Measurements from ENCODE around the gene ARHGAP8. TPM values are rescaled to one million over a fixed set of nuclear protein-coding genes. Genes with fewer than 3 reads are reported as not detected.

Gene ARHGAP8
- total and polyA plus RNA-seq, 2 donors (not counting 1 experiment from before 2014, with no cell fraction given), result 0.37 TPM; not detected in 1

- 86% methylated on average over 13 of the region's 17 CpGs for WGBS (ENCODE audit: insufficient coverage)
- no peak overlapping the region for H2AFZ ChIP-seq (ENCODE audit: insufficient read depth, low read depth, low read length, poor library complexity, severe bottlenecking)
- H3K9ac ChIP-seq (ENCODE audit: low read length), result no peak overlapping the region
- Mint-ChIP-seq H3K4me3 (no peak overlapping the region), H3K9me3 (ENCODE audit: insufficient read depth) (no peaks in the 10 kb centered on the region), H3K4me1 (no peaks in the 10 kb centered on the region), H3K27me3 (peaks cover 15% of the 10 kb centered on the region), H3K27ac (no peak overlapping the region)
- H3K4me3 ChIP-seq (ENCODE audit: control extremely low read depth in 1 of 5, extremely low read depth in 1 of 5, insufficient read depth in 1 of 5, low read depth in 2 of 5, low read length in 4 of 5), result no peak overlapping the region
- H3K9me3 ChIP-seq (ENCODE audit: control extremely low read depth in 1 of 3, control insufficient read depth in 2 of 3, insufficient read depth in 1 of 3, low read length in 2 of 3), result peaks cover 0 to 6% (median 0%) of the 10 kb centered on the region in 3 donors
- no peaks in the 10 kb centered on the region for H3K27me3 ChIP-seq (replicated peaks in 1 of 4; ENCODE audit: control extremely low read depth in 1 of 4, control insufficient read depth in 3 of 4, insufficient read depth in 4 of 4, low read length in 3 of 4)
- CTCF ChIA-PET, result no interaction called here
- no peaks in the 10 kb centered on the region for H4K20me1 ChIP-seq (ENCODE audit: control insufficient read depth, insufficient read depth, low read length, poor library complexity, severe bottlenecking)
- ATAC-seq (ENCODE audit: low read depth) (no peak), DNase-seq (no peak)
- H3K36me3 ChIP-seq (replicated peaks in 1 of 2; ENCODE audit: control extremely low read depth in 1 of 2, control insufficient read depth in 1 of 2, extremely low read depth in 1 of 2, insufficient read depth in 2 of 2, low read length in 1 of 2), result no peaks in the 10 kb centered on the region
- TF ChIP-seq EZH2 (IDR thresholded peaks at IDR 0.05; ENCODE audit: borderline replicate concordance, insufficient read depth, low read depth, low read length, poor library complexity, severe bottlenecking), result no peak
- no peak overlapping the region for H3K27ac ChIP-seq (ENCODE audit: low read length in 2 of 2)
- intact Hi-C loops (cut with micrococcal nuclease), result no loop called here
- POLR2A ChIA-PET, result no interaction called here
- no peaks in the 10 kb centered on the region for H3K79me2 ChIP-seq (ENCODE audit: control insufficient read depth, insufficient read depth, low read length)
- no peak overlapping the region for H3K4me2 ChIP-seq (replicated peaks; ENCODE audit: low read depth, low read length, poor library complexity, severe bottlenecking)
- H3K4me1 ChIP-seq (ENCODE audit: control insufficient read depth in 2 of 2, insufficient read depth in 2 of 2, low read length in 2 of 2), result no peaks in the 10 kb centered on the region
Measured at GRCh38 chr22:44780876-44781449, 28.6 kb downstream of the ARHGAP8 start.

- no peak overlapping the region for H2AFZ ChIP-seq (ENCODE audit: insufficient read depth, low read depth, low read length, poor library complexity, severe bottlenecking)
- Mint-ChIP-seq H3K9me3 (ENCODE audit: insufficient read depth) (no peaks in the 10 kb centered on the region), H3K27ac (no peak overlapping the region), H3K4me3 (no peak overlapping the region), H3K4me1 (no peaks in the 10 kb centered on the region), H3K27me3 (peaks cover 15% of the 10 kb centered on the region)
- POLR2A ChIA-PET, result no interaction called here
- no peak overlapping the region for H3K27ac ChIP-seq (ENCODE audit: low read length in 2 of 2)
- CTCF ChIA-PET, result no interaction called here
- H3K79me2 ChIP-seq (ENCODE audit: control insufficient read depth, insufficient read depth, low read length), result no peaks in the 10 kb centered on the region
- H3K36me3 ChIP-seq (replicated peaks in 1 of 2; ENCODE audit: control extremely low read depth in 1 of 2, control insufficient read depth in 1 of 2, extremely low read depth in 1 of 2, insufficient read depth in 2 of 2, low read length in 1 of 2), result no peaks in the 10 kb centered on the region
- intact Hi-C loops (cut with micrococcal nuclease), result no loop called here
- no peaks in the 10 kb centered on the region for H4K20me1 ChIP-seq (ENCODE audit: control insufficient read depth, insufficient read depth, low read length, poor library complexity, severe bottlenecking)
- TF ChIP-seq EZH2 (IDR thresholded peaks at IDR 0.05; ENCODE audit: borderline replicate concordance, insufficient read depth, low read depth, low read length, poor library complexity, severe bottlenecking), result no peak
- no peak for TF ChIP-seq CTCF (IDR thresholded peaks at IDR 0.05)
- H3K4me2 ChIP-seq (replicated peaks; ENCODE audit: low read depth, low read length, poor library complexity, severe bottlenecking), result no peak overlapping the region
- no peaks in the 10 kb centered on the region for H3K4me1 ChIP-seq (ENCODE audit: control insufficient read depth in 2 of 2, insufficient read depth in 2 of 2, low read length in 2 of 2)
- 81% methylated on average over 15 of the region's 17 CpGs for WGBS (ENCODE audit: insufficient coverage)
- ATAC-seq (ENCODE audit: low read depth), result no peak
- H3K9ac ChIP-seq (ENCODE audit: low read length), result no peak overlapping the region
- DNase-seq, result no peak
- no peak overlapping the region for H3K4me3 ChIP-seq (ENCODE audit: control extremely low read depth in 1 of 5, extremely low read depth in 1 of 5, insufficient read depth in 1 of 5, low read depth in 2 of 5, low read length in 4 of 5)
- peaks cover 0 to 6% (median 0%) of the 10 kb centered on the region in 3 donors for H3K9me3 ChIP-seq (ENCODE audit: control extremely low read depth in 1 of 3, control insufficient read depth in 2 of 3, insufficient read depth in 1 of 3, low read length in 2 of 3)
- H3K27me3 ChIP-seq (replicated peaks in 1 of 4; ENCODE audit: control extremely low read depth in 1 of 4, control insufficient read depth in 3 of 4, insufficient read depth in 4 of 4, low read length in 3 of 4), result no peaks in the 10 kb centered on the region
Measured at GRCh38 chr22:44782363-44782963, 30.1 kb downstream of the ARHGAP8 start.

All from B cell (primary cell).